Heart left ventricle (tissue), 16 donors: Measurements from ENCODE around the gene DOCK2. TPM values are rescaled to one million over a fixed set of nuclear protein-coding genes. Genes with fewer than 3 reads are reported as not detected.

ENCODE experiments used
- ATAC-seq, 4 donors: fragments of 200-7000 bp; cut with Tn5 transposase; one replicate each; pipeline ENCODE4 v1.9.1; 2020 to 2022; ENCODE audit warnings: moderate library complexity in 4 of 4, mild to moderate bottlenecking in 3 of 4, moderate number of reproducible peaks in 1 of 4
- DNase-seq, 5 donors: peaks; one replicate each; pipeline ENCODE4 v3.0.0-alpha.2; 2020
- H3K27ac ChIP-seq, 12 donors: fragments of 200-600 bp; sonication (generic) in 4 of 12; one replicate each; pipeline versions ENCODE4 v1.5.0 to v1.8.0; 2016 to 2022; ENCODE audit warnings: mild to moderate bottlenecking in 2 of 12
- H3K27me3 ChIP-seq, 9 donors: fragments of 200-600 bp; sonication (generic) in 2 of 9; one replicate each; pipeline versions ENCODE4 v1.5.1 to v1.8.0; 2016 to 2022; ENCODE audit warnings: mild to moderate bottlenecking in 3 of 9
- H3K36me3 ChIP-seq, 9 donors: fragments of 200-600 bp; sonication (generic) in 2 of 9; one replicate each; pipeline versions ENCODE4 v1.5.0 to v1.8.0; 2018 to 2022; ENCODE audit warnings: mild to moderate bottlenecking in 2 of 9
- H3K4me1 ChIP-seq, 12 donors: fragments of 200-600 bp; sonication (generic) in 4 of 12; one replicate each; pipeline versions ENCODE4 v1.5.0 to v1.8.0; 2016 to 2022; ENCODE audit warnings: mild to moderate bottlenecking in 3 of 12
- H3K4me3 ChIP-seq, 12 donors: fragments of 200-600 bp; sonication (generic) in 4 of 12; one replicate each; pipeline versions ENCODE4 v1.5.0 to v1.8.0; 2017 to 2022; ENCODE audit warnings: mild to moderate bottlenecking in 9 of 12, moderate library complexity in 4 of 12
- H3K9me3 ChIP-seq, 12 donors: fragments of 200-600 bp; sonication (generic) in 4 of 12; one replicate each; pipeline versions ENCODE4 v1.5.0 to v1.8.0; 2016 to 2022; ENCODE audit warnings: mild to moderate bottlenecking in 1 of 12
- POLR2A ChIP-seq, 2 donors: fragments of 450-650 bp; IDR thresholded peaks; one replicate each; pipeline ENCODE4 v1.6.1; 2017; ENCODE audit warnings: antibody characterized with exemption in 2 of 2, mild to moderate bottlenecking in 2 of 2, moderate library complexity in 2 of 2
- WGBS, 4 donors: extraction: QIAGEN DNeasy Blood & Tissue Kit in 2 of 4; methylation state at CpG; one replicate each; pipeline versions ENCODE4 v1.1.5 to v1.1.7; 2013 to 2018; 5-methylcytosine and 5-hydroxymethylcytosine counted together
- intact Hi-C, 10 donors: fragments of 100-400 bp; cut with DNase I; formaldehyde crosslinking; loops; one replicate each; pipeline versions ENCODE4 v1.11.1 to v1.14.2; 2022
- polyA plus RNA-seq, 2 donors: library from polyadenylated mRNA; stranded (reverse); fragments of 200-250 nt; gene quantifications; one replicate each; pipeline ENCODE4 v1.2.3, GENCODE V29; 2013
- total RNA-seq, 9 donors: library from RNA; depleted of rRNA in 2 of 9; stranded (reverse); fragments of >200 nt in 2 of 9; fragmentation: NEBNext Ultra II Directional in 3 of 9; extraction: Animal tissue kit (Norgen Biotek cat#: 25700) in 3 of 9; gene quantifications; one replicate each; pipeline versions ENCODE4 v1.1.0 to v1.2.4, GENCODE V29; 2016 to 2023
- TF ChIP-seq, protein P1 (sequence below), 12 donors: fragments of 200-600 bp; sonication (generic) in 4 of 12; IDR thresholded peaks; one replicate each; pipeline versions ENCODE4 v1.5.0 to v1.8.0; 2018 to 2022; ENCODE audit warnings: antibody characterized with exemption in 12 of 12, mild to moderate bottlenecking in 5 of 12
- donor health status: ischemic (EF 13 %, LVEDD 7.1; RV severe dilation, severe dysfunction).
- donor health status: healthy with polysubstance abuse.
- donor health status: DM: no; HTN: yes; CAD: no.
- donor health status: DM: no; HTN: no; CAD: no.
- donor health status: ischemic (EF 25% LVEDD 6.9; RV normal size, moderate dysfunction).
- donor health status: ischemic (EF 25% LVEDD 5.7; RV mildly dilated, moderate dysfunction).
- donor health status: healthy.
- donor health status: DM: yes; HTN: yes; CAD: no.
- donor health status: ischemic (EF 35%, LVEDD 5.7; RV mildly dilated, moderate dysfunction).
- donor health status: nonischemic (EF 11% LVEDD 7.7; RV severe dilation, severe dysfunction).
- donor health status: DM: yes; HTN: yes; CAD: no.
- donor health status: PGD.
- donor health status: ischemic (EF 29% LVEDD 5.4; RV normal size, mild dysfunction).
- donor health status: nonischemic (EF 23%, LVEDD 6.1; RV moderate dilation, normal function).

Gene DOCK2
- total and polyA plus RNA-seq, 11 donors, result 0.80 to 59.5 (median 4.6) TPM

DNA sequence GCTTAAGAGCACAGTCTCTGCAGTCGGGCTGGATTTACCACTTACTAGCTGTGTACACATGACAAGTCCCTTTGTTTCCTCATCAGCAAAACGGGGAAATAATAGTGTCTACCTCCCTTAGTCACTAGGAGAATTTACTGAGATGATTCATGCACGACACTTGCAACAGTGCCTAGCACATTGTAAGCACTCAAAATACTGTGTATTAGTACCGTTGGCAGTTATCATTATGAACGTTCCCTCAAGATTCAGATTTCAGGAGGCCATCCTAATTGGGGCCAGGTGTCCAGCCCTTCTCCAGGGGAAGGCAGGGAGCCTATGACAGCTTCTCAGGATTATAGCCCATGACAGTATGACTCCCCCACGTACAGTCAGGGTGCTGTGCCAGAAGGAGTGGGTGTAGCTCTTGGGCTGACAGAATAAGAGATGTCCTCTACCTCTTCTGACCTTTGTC, 164.3 kb downstream of the DOCK2 start:
- no peak for DNase-seq
- no peak for ATAC-seq
- Histone ChIP-seq H3K27me3 (no peaks in the 10 kb centered on the region), H3K9me3 (no peaks in the 10 kb centered on the region), H3K36me3 (peaks cover 0 to 26% (median 0%) of the 10 kb centered on the region in 9 donors), H3K4me1 (peaks cover 0 to 3% (median 0%) of the 10 kb centered on the region in 12 donors), H3K27ac (no peak overlapping the region), H3K4me3 (no peak overlapping the region)
- WGBS, 4 donors, result 60 to 69% (median 67%) methylated on average over 6 of the region's 6 CpGs
- TF ChIP-seq, protein P1, sequence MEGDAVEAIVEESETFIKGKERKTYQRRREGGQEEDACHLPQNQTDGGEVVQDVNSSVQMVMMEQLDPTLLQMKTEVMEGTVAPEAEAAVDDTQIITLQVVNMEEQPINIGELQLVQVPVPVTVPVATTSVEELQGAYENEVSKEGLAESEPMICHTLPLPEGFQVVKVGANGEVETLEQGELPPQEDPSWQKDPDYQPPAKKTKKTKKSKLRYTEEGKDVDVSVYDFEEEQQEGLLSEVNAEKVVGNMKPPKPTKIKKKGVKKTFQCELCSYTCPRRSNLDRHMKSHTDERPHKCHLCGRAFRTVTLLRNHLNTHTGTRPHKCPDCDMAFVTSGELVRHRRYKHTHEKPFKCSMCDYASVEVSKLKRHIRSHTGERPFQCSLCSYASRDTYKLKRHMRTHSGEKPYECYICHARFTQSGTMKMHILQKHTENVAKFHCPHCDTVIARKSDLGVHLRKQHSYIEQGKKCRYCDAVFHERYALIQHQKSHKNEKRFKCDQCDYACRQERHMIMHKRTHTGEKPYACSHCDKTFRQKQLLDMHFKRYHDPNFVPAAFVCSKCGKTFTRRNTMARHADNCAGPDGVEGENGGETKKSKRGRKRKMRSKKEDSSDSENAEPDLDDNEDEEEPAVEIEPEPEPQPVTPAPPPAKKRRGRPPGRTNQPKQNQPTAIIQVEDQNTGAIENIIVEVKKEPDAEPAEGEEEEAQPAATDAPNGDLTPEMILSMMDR (IDR thresholded peaks at IDR 0.05), result no peak
- TF ChIP-seq POLR2A (IDR thresholded peaks at IDR 0.05), result no peak
- intact Hi-C loops, result no loop called here

DNA sequence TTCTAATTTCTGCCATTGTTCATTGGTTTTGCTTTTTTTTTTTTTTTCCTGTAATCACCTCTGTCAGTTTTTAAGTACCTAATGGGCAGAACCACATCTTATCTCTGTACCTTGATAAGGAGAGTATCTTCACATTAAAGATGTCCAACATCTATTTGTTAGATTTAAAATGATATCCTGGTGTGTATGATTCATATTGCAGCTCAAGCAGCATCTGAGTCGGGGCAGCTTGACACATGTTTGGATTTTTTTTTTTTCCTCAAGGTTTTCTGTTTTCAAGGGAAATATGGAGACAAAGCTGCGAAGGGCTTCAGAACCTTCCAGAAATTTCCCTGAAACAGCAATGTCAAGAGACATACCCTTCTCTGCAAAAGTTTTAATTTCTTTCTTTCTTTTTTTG, 164.7 kb downstream of the DOCK2 start:
- WGBS, 4 donors, result 77 to 81% (median 80%) methylated on average over 2 of the region's 2 CpGs

DNA sequence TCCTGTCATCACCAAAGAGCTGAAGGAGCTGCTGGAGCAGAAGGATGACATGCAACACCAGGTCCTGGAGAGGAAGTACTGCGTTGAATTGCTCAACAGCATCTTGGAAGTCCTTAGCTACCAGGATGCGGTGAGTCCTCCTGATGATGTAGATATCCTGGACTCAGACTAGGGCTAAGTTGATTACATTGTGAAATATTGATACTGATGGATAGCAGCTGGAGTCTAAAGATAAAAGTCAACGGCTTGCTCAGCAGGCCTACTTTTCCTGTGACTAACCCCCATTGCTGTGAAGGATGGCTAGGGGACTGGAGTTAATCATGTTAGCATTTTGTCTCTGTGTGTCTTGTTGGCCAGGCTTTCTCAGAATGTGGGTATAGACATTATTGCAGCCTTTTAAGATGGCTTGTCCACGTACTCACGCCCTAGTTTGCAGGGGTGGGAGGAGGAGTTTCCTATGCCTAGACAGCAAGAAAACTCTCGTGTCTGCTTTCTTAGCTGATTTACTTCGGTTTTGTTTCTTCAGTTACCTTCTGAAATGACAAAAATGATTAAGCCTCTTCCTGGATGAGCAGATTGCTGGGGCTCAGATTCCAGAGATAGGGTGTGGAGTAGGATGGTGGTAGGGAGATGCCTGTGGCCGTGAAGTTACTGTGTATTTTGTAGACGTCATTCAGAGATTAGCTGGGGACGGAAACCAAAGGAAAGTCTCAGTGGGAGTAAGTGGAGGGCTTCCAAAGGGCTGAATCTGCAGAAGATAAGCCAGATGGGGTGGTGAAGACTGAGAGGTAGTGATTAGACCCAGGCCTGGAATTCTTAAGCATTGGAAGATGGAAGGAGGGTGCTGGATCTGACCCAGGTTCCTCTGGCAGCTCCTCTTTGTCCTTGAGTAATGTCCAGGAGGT, 166.3 kb downstream of the DOCK2 start:
- WGBS, 4 donors, result 33 to 48% (median 41%) methylated on average over 10 of the region's 10 CpGs
- intact Hi-C loops, result no loop called here
- peak; percentile 89 to 93 (median 92) for ATAC-seq
- H3K4me1 ChIP-seq, result peaks cover 0 to 3% (median 0%) of the 10 kb centered on the region in 12 donors
- no peaks in the 10 kb centered on the region for H3K9me3 ChIP-seq
- peaks cover 0 to 19% (median 0%) of the 10 kb centered on the region in 9 donors for H3K36me3 ChIP-seq
- peak in 4 of 5 donors; percentile 39 to 63 (median 48) for DNase-seq
- TF ChIP-seq, protein P1 (IDR thresholded peaks at IDR 0.05), result no peak
- peak overlapping the region in 8 of 12 donors; percentile 4 to 72 (median 44) for H3K27ac ChIP-seq
- H3K4me3 ChIP-seq, result no peak overlapping the region
- no peaks in the 10 kb centered on the region for H3K27me3 ChIP-seq

More for the DNA sequence above, 164.7 kb downstream of the DOCK2 start:
- Histone ChIP-seq H3K9me3 (no peaks in the 10 kb centered on the region), H3K27me3 (no peaks in the 10 kb centered on the region), H3K36me3 (peaks cover 0 to 26% (median 0%) of the 10 kb centered on the region in 9 donors), H3K4me1 (peaks cover 0 to 3% (median 0%) of the 10 kb centered on the region in 12 donors), H3K27ac (no peak overlapping the region), H3K4me3 (no peak overlapping the region)
- intact Hi-C loops, result no loop called here
- TF ChIP-seq, protein P1 (IDR thresholded peaks at IDR 0.05), result no peak
- TF ChIP-seq POLR2A (IDR thresholded peaks at IDR 0.05), result no peak
- ATAC-seq, result no peak
- no peak for DNase-seq

DNA sequence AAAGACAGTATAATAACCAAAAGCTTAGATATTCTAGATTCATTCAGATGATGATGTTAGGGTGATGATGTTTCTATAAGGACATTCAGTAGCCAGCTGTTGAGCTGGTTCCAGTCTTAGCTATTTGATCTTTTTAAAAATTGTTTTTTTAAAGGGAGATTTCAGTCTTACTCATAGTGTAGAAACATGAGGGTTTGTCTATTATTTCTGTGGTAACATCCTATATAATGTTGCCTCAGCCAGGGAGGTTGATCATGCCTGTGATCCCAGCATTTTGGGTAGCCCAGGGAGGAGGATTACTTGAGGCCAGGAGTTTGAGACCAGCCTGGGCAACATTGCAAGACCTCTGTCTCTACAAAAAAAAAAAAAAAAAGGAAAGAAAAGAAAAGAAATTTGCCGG, 167.8 kb downstream of the DOCK2 start:
- intact Hi-C loops, result no loop called here
- no peak for ATAC-seq

More for the DNA sequence above, 167.8 kb downstream of the DOCK2 start:
- Histone ChIP-seq H3K4me1 (peaks cover 0 to 7% (median 0%) of the 10 kb centered on the region in 12 donors), H3K4me3 (no peak overlapping the region), H3K27ac (no peak overlapping the region), H3K9me3 (no peaks in the 10 kb centered on the region), H3K36me3 (peaks cover 0 to 19% (median 0%) of the 10 kb centered on the region in 9 donors), H3K27me3 (no peaks in the 10 kb centered on the region)
- DNase-seq, result no peak
- TF ChIP-seq, protein P1 (IDR thresholded peaks at IDR 0.05), result no peak
- no peak for TF ChIP-seq POLR2A (IDR thresholded peaks at IDR 0.05)
- WGBS, 4 donors, result 79 to 92% (median 80%) methylated on average over 1 of the region's 1 CpG
